ENCODE measurements around the gene SFI1. TPM values are rescaled to one million over a fixed set of nuclear protein-coding genes. Genes with fewer than 3 reads are reported as not detected.

SFI1 gene
- total and polyA plus RNA-seq, 2 donors (not counting 1 experiment from before 2014, with no cell fraction given) = 80.2 to 182 TPM

- Histone ChIP-seq H3K4me3 (ENCODE audit: control extremely low read depth in 1 of 5, extremely low read depth in 1 of 5, insufficient read depth in 1 of 5, low read depth in 2 of 5, low read length in 4 of 5) (no peak overlapping the region), H3K9me3 (ENCODE audit: control extremely low read depth in 1 of 3, control insufficient read depth in 2 of 3, insufficient read depth in 1 of 3, low read length in 2 of 3) (no peaks in the 10 kb centered on the region), H3K79me2 (ENCODE audit: control insufficient read depth, insufficient read depth, low read length) (peaks cover 69% of the 10 kb centered on the region), H2AFZ (ENCODE audit: insufficient read depth, low read depth, low read length, poor library complexity, severe bottlenecking) (no peak overlapping the region), H4K20me1 (ENCODE audit: control insufficient read depth, insufficient read depth, low read length, poor library complexity, severe bottlenecking) (peaks cover 5% of the 10 kb centered on the region), H3K27ac (ENCODE audit: low read length in 2 of 2) (no peak overlapping the region), H3K4me1 (ENCODE audit: control insufficient read depth in 2 of 2, insufficient read depth in 2 of 2, low read length in 2 of 2) (peaks cover 3 to 4% of the 10 kb centered on the region in 2 donors), H3K36me3 (replicated peaks in 1 of 2; ENCODE audit: control extremely low read depth in 1 of 2, control insufficient read depth in 1 of 2, extremely low read depth in 1 of 2, insufficient read depth in 2 of 2, low read length in 1 of 2) (peaks cover 11 to 60% of the 10 kb centered on the region in 2 experiments), H3K9ac (ENCODE audit: low read length) (no peak overlapping the region), H3K27me3 (replicated peaks in 1 of 4; ENCODE audit: control extremely low read depth in 1 of 4, control insufficient read depth in 3 of 4, insufficient read depth in 4 of 4, low read length in 3 of 4) (no peaks in the 10 kb centered on the region), H3K4me2 (replicated peaks; ENCODE audit: low read depth, low read length, poor library complexity, severe bottlenecking) (no peak overlapping the region)
- H3K4me3 Mint-ChIP-seq = no peak overlapping the region
- H3K4me1 Mint-ChIP-seq = peaks cover 26% of the 10 kb centered on the region
- ATAC-seq (ENCODE audit: low read depth) (peak; percentile 56), DNase-seq (no peak)
- intact Hi-C loops (cut with micrococcal nuclease) = no loop called here
- no peaks in the 10 kb centered on the region for H3K27me3 Mint-ChIP-seq
- POLR2A ChIA-PET = no interaction called here
- TF ChIP-seq CTCF (IDR thresholded peaks at IDR 0.05) (no peak), EZH2 (IDR thresholded peaks at IDR 0.05; ENCODE audit: borderline replicate concordance, insufficient read depth, low read depth, low read length, poor library complexity, severe bottlenecking) (no peak)
- CTCF ChIA-PET = interaction anchor here (1.2 to 1.8 kb wide), 2 partner anchors 9 to 90 kb away, joined by 3 to 6 read pairs; no protein-coding TSS in a partner anchor
- peak overlapping the region; percentile 72 for H3K27ac Mint-ChIP-seq
- no peaks in the 10 kb centered on the region for H3K9me3 Mint-ChIP-seq (ENCODE audit: insufficient read depth)
- 71% methylated on average over 2 of the region's 6 CpGs for WGBS (ENCODE audit: insufficient coverage)
These were observed 150.1 kb downstream of the SFI1 start for GRCh38 chr22:31646186-31647019.

GRCh38 chr22:31647066-31647465 is 150.7 kb downstream of the SFI1 start:
- Mint-ChIP-seq H3K27me3 (no peaks in the 10 kb centered on the region), H3K4me1 (peaks cover 32% of the 10 kb centered on the region), H3K9me3 (ENCODE audit: insufficient read depth) (no peaks in the 10 kb centered on the region), H3K27ac (no peak overlapping the region), H3K4me3 (no peak overlapping the region)
- H3K27me3 ChIP-seq (replicated peaks in 1 of 4; ENCODE audit: control extremely low read depth in 1 of 4, control insufficient read depth in 3 of 4, insufficient read depth in 4 of 4, low read length in 3 of 4) = no peaks in the 10 kb centered on the region
- ATAC-seq (ENCODE audit: low read depth) (no peak), DNase-seq (no peak)
- TF ChIP-seq EZH2 (IDR thresholded peaks at IDR 0.05; ENCODE audit: borderline replicate concordance, insufficient read depth, low read depth, low read length, poor library complexity, severe bottlenecking) (no peak), CTCF (IDR thresholded peaks at IDR 0.05) (no peak)
- H3K4me1 ChIP-seq (ENCODE audit: control insufficient read depth in 2 of 2, insufficient read depth in 2 of 2, low read length in 2 of 2) = peaks cover 3 to 6% of the 10 kb centered on the region in 2 donors
- H3K9ac ChIP-seq (ENCODE audit: low read length) = no peak overlapping the region
- 100% methylated on average over 2 of the region's 3 CpGs for WGBS (ENCODE audit: insufficient coverage)
- POLR2A ChIA-PET = no interaction called here
- no peaks in the 10 kb centered on the region for H3K9me3 ChIP-seq (ENCODE audit: control extremely low read depth in 1 of 3, control insufficient read depth in 2 of 3, insufficient read depth in 1 of 3, low read length in 2 of 3)
- H3K36me3 ChIP-seq (replicated peaks in 1 of 2; ENCODE audit: control extremely low read depth in 1 of 2, control insufficient read depth in 1 of 2, extremely low read depth in 1 of 2, insufficient read depth in 2 of 2, low read length in 1 of 2) = peaks cover 11 to 57% of the 10 kb centered on the region in 2 experiments
- CTCF ChIA-PET = interaction anchor here (1.3 to 1.8 kb wide), 2 partner anchors 30 to 91 kb away, joined by 3 to 6 read pairs; no protein-coding TSS in a partner anchor
- H3K4me2 ChIP-seq (replicated peaks; ENCODE audit: low read depth, low read length, poor library complexity, severe bottlenecking) = no peak overlapping the region
- H3K4me3 ChIP-seq (ENCODE audit: control extremely low read depth in 1 of 5, extremely low read depth in 1 of 5, insufficient read depth in 1 of 5, low read depth in 2 of 5, low read length in 4 of 5) = no peak overlapping the region
- no peak overlapping the region for H2AFZ ChIP-seq (ENCODE audit: insufficient read depth, low read depth, low read length, poor library complexity, severe bottlenecking)
- peaks cover 70% of the 10 kb centered on the region for H3K79me2 ChIP-seq (ENCODE audit: control insufficient read depth, insufficient read depth, low read length)
- intact Hi-C loops (cut with micrococcal nuclease) = no loop called here
- peaks cover 4% of the 10 kb centered on the region for H4K20me1 ChIP-seq (ENCODE audit: control insufficient read depth, insufficient read depth, low read length, poor library complexity, severe bottlenecking)
- no peak overlapping the region for H3K27ac ChIP-seq (ENCODE audit: low read length in 2 of 2)

Measured in B cell (primary cell).